Myocyte (in vitro differentiated cells): ENCODE results near the gene CPA5. TPM values are rescaled to one million over a fixed set of nuclear protein-coding genes. Genes with fewer than 3 reads are reported as not detected.

Source experiments
- DNase-seq: peaks from one replicate; pipeline ENCODE4 v3.0.0-alpha.2; 2012; ENCODE audit warnings: low read depth
- polyA plus RNA-seq: library from polyadenylated mRNA; unstranded; fragments of >200 nt; gene quantifications from one replicate; pipeline ENCODE4 v1.2.1, GENCODE V29; 2012; ENCODE audit warnings: missing spikeins
- total RNA-seq: library from RNA; depleted of rRNA; stranded (reverse); fragments of >200 nt; gene quantifications from 2 replicates; pipeline ENCODE4 v1.2.3, GENCODE V29; 2014

CPA5 gene
- total RNA-seq, result 0.16 and 0.21 TPM in 2 replicates
- polyA plus RNA-seq, result 1.8 TPM

GRCh38 chr7:130344271-130344866 is at the start of gene CPA5:
Gene CPA5, plus strand, starts transcription at chr7:130344816. Its CDS starts 1,670 bp downstream, at chr7:130346486.
- no peak for DNase-seq

GRCh38 chr7:130296221-130296951 is 48.2 kb upstream of the CPA5 start:
- DNase-seq, result no peak

GRCh38 chr7:130297628-130298543 is 46.7 kb upstream of the CPA5 start:
- DNase-seq, result no peak

GRCh38 chr7:130298544-130299326 is 45.9 kb upstream of the CPA5 start:
- DNase-seq, result no peak

GRCh38 chr7:130299866-130300265 is 44.8 kb upstream of the CPA5 start:
- no peak for DNase-seq

GRCh38 chr7:130301501-130302020 is 43.1 kb upstream of the CPA5 start:
- no peak for DNase-seq

- DNase-seq, result no peak
These were observed 42.0 kb upstream of the CPA5 start for GRCh38 chr7:130302649-130303048.

- DNase-seq, result no peak
These were observed 41.5 kb upstream of the CPA5 start for GRCh38 chr7:130303127-130303526.

- no peak for DNase-seq
These were observed 41.1 kb upstream of the CPA5 start for GRCh38 chr7:130303551-130303950.

- no peak for DNase-seq
These were observed 40.6 kb upstream of the CPA5 start for GRCh38 chr7:130303982-130304381.

- no peak for DNase-seq
These were observed 39.7 kb upstream of the CPA5 start for GRCh38 chr7:130304878-130305277.

GRCh38 chr7:130305433-130306042 is 39.1 kb upstream of the CPA5 start:
- DNase-seq, result no peak

- no peak for DNase-seq
These were observed 34.6 kb upstream of the CPA5 start for GRCh38 chr7:130309986-130310385.

GRCh38 chr7:130314305-130314704 is 30.3 kb upstream of the CPA5 start:
- DNase-seq, result no peak

GRCh38 chr7:130319541-130319940 is 25.1 kb upstream of the CPA5 start:
- no peak for DNase-seq

- DNase-seq, result peak; percentile 97
These were observed 22.9 kb upstream of the CPA5 start for GRCh38 chr7:130321542-130322229.

- no peak for DNase-seq
These were observed 22.0 kb upstream of the CPA5 start for GRCh38 chr7:130322615-130323014.

- peak; percentile 14 for DNase-seq
These were observed 20.2 kb upstream of the CPA5 start for GRCh38 chr7:130324306-130324943.

- DNase-seq, result no peak
These were observed 14.9 kb upstream of the CPA5 start for GRCh38 chr7:130329681-130330080.
